ENCODE measurements around the gene STPG1.

DNA sequence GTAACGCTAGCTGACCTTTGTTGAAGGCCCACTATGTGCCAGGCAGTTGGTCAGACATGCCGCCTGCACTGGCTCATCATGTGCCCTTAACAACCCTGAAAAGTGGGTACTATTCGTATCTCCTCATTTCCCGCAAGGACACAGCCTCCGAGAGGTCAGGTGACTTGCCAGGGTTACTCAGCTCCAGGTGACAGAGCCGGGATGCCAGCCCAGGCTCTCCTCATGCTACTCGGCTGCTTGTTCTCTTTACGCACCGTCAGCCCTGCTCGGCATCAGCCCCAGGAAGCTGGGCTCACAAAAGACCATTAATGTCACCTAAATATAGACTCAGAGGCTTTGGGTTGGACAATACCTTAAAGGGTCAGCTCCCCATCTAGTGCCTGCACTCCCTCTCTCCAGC, 65.4 kb downstream of the STPG1 start:
- TF ChIP-seq TAF1 (IDR thresholded peaks at IDR 0.05; ENCODE audit: borderline replicate concordance, insufficient read depth, low read length) = no peak
- TF ChIP-seq, protein P1, sequence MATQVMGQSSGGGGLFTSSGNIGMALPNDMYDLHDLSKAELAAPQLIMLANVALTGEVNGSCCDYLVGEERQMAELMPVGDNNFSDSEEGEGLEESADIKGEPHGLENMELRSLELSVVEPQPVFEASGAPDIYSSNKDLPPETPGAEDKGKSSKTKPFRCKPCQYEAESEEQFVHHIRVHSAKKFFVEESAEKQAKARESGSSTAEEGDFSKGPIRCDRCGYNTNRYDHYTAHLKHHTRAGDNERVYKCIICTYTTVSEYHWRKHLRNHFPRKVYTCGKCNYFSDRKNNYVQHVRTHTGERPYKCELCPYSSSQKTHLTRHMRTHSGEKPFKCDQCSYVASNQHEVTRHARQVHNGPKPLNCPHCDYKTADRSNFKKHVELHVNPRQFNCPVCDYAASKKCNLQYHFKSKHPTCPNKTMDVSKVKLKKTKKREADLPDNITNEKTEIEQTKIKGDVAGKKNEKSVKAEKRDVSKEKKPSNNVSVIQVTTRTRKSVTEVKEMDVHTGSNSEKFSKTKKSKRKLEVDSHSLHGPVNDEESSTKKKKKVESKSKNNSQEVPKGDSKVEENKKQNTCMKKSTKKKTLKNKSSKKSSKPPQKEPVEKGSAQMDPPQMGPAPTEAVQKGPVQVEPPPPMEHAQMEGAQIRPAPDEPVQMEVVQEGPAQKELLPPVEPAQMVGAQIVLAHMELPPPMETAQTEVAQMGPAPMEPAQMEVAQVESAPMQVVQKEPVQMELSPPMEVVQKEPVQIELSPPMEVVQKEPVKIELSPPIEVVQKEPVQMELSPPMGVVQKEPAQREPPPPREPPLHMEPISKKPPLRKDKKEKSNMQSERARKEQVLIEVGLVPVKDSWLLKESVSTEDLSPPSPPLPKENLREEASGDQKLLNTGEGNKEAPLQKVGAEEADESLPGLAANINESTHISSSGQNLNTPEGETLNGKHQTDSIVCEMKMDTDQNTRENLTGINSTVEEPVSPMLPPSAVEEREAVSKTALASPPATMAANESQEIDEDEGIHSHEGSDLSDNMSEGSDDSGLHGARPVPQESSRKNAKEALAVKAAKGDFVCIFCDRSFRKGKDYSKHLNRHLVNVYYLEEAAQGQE (IDR thresholded peaks at IDR 0.05; ENCODE audit: insufficient read depth in 1 of 2, low read depth in 2 of 2, low read length in 2 of 2) = no peak
- TF ChIP-seq POLR2AphosphoS5 (IDR thresholded peaks at IDR 0.05; ENCODE audit: low read depth, low read length) = no peak
- no peak for TF ChIP-seq FOXP2 (optimal IDR thresholded peaks at IDR 0.05; ENCODE audit: borderline replicate concordance, extremely low read depth, extremely low read length, insufficient read depth)
- no peak for TF ChIP-seq SIN3A (IDR thresholded peaks at IDR 0.05; ENCODE audit: borderline replicate concordance, insufficient read depth, low read length)
